Gastrocnemius medialis (tissue), 4 donors: ENCODE measurements around the gene ZNF606. TPM values are rescaled to one million over a fixed set of nuclear protein-coding genes. Genes with fewer than 3 reads are reported as not detected.

Source experiments
- ATAC-seq, 2 donors: fragments of 150-250 bp; one replicate each; pipeline ENCODE4 v1.9.1; 2016
- DNase-seq, 2 donors: peaks; one replicate each; pipeline ENCODE4 v3.0.0-alpha.2; 2019
- H3K27ac ChIP-seq, 4 donors: fragments of 200-600 bp; sonication (generic); 1 replicate in 1 of 4; 2 replicates in 3 of 4; pipeline ENCODE4 v1.5.1; 2016 to 2018; ENCODE audit warnings: mild to moderate bottlenecking in 2 of 4, moderate library complexity in 1 of 4
- H3K27me3 ChIP-seq, 3 donors: fragments of 200-600 bp; sonication (generic) in 2 of 3; 1 replicate in 1 of 3; 2 replicates in 2 of 3; pipeline versions ENCODE4 v1.5.1 to v1.6.0; 2016 to 2019; ENCODE audit warnings: mild to moderate bottlenecking in 1 of 3, moderate library complexity in 1 of 3
- H3K36me3 ChIP-seq, 2 donors: fragments of 200-600 bp; sonication (generic) in 1 of 2; one replicate each; pipeline ENCODE4 v1.5.1; 2017 to 2018
- H3K4me1 ChIP-seq, 2 donors: fragments of 200-600 bp; sonication (generic) in 1 of 2; one replicate each; pipeline ENCODE4 v1.5.1; 2016 to 2017; ENCODE audit warnings: mild to moderate bottlenecking in 2 of 2
- H3K4me3 ChIP-seq, 4 donors: fragments of 200-600 bp; sonication (generic) in 3 of 4; 1 replicate in 1 of 4; 2 replicates in 3 of 4; pipeline ENCODE4 v1.5.1; 2016 to 2019; ENCODE audit warnings: mild to moderate bottlenecking in 2 of 4
- H3K9me3 ChIP-seq, 3 donors: fragments of 200-600 bp; sonication (generic) in 2 of 3; 1 replicate in 1 of 3; 2 replicates in 2 of 3; pipeline ENCODE4 v1.5.1; 2016 to 2019
- POLR2A ChIP-seq, 2 donors: fragments of 450-650 bp; IDR thresholded peaks; one replicate each; pipeline ENCODE4 v1.6.1; 2017; ENCODE audit warnings: antibody characterized with exemption in 2 of 2, mild to moderate bottlenecking in 2 of 2, moderate library complexity in 2 of 2
- in situ Hi-C, 4 donors: fragments of 200-750 bp; cut with MboI; loops; one replicate each; pipeline versions ENCODE4 v1.15.0 to v1.8.0; 2017; ENCODE audit warnings: low sequenced_read_pairs in 4 of 4
- intact Hi-C: fragments of 100-400 bp; cut with DNase I; formaldehyde crosslinking; loops from one replicate; pipeline ENCODE4 v1.15.1; 2023; ENCODE audit warnings: low total_unique reads
- total RNA-seq, 4 donors: library from RNA; depleted of rRNA; stranded (reverse); fragments of >200 nt; gene quantifications; one replicate each; pipeline versions ENCODE4 v1.1.0 to v1.2.3, GENCODE V29; 2016
- TF ChIP-seq, protein P1 (sequence below), 5 experiments: fragments of 450-650 bp in 3 of 5; fragments of 200-600 bp in 2 of 5; sonication (generic) in 2 of 5; IDR thresholded peaks in 4 of 5; conservative IDR thresholded peaks in 1 of 5; 1 replicate in 4 of 5; 2 replicates in 1 of 5; pipeline ENCODE4 v1.5.1; 2016 to 2019; ENCODE audit warnings: antibody characterized with exemption in 5 of 5, mild to moderate bottlenecking in 3 of 5, moderate library complexity in 3 of 5

Gene ZNF606
- total RNA-seq, 4 donors from 2014 or later, result 2.9 to 15.3 (median 6.6) TPM

DNA sequence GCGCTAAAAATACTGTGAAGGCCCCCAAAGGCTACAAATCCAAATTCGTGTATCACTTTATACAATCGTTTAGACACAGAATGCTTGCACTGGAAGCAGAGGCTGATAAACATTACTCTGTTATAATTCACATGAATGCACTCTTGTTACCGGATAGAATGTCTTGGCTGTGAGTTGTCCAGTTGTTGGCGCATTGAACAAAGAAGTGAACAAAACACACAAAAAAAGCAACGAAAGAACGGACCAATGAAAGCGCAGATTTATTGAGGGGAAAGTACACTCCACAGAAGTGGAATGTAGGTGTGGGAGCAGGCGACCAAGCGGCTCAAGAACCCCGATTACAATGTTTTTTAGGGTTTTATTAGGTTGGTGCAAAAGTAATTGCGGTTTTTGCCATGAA, 66.9 kb downstream of the ZNF606 start:
- intact Hi-C loops (no loop called here), in situ Hi-C loops (no loop called here)
- peaks cover 6 to 36% (median 16%) of the 10 kb centered on the region in 3 donors for H3K9me3 ChIP-seq
- peaks cover 7 to 67% of the 10 kb centered on the region in 2 donors for H3K36me3 ChIP-seq
- H3K4me1 ChIP-seq, result no peaks in the 10 kb centered on the region
- peak overlapping the region in 3 of 4 donors; percentile 70 to 86 (median 80) for H3K4me3 ChIP-seq
- no peak overlapping the region for H3K27ac ChIP-seq
- TF ChIP-seq, protein P1, sequence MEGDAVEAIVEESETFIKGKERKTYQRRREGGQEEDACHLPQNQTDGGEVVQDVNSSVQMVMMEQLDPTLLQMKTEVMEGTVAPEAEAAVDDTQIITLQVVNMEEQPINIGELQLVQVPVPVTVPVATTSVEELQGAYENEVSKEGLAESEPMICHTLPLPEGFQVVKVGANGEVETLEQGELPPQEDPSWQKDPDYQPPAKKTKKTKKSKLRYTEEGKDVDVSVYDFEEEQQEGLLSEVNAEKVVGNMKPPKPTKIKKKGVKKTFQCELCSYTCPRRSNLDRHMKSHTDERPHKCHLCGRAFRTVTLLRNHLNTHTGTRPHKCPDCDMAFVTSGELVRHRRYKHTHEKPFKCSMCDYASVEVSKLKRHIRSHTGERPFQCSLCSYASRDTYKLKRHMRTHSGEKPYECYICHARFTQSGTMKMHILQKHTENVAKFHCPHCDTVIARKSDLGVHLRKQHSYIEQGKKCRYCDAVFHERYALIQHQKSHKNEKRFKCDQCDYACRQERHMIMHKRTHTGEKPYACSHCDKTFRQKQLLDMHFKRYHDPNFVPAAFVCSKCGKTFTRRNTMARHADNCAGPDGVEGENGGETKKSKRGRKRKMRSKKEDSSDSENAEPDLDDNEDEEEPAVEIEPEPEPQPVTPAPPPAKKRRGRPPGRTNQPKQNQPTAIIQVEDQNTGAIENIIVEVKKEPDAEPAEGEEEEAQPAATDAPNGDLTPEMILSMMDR (IDR thresholded peaks at IDR 0.05 in 4 of 5, conservative IDR thresholded peaks at IDR 0.05 in 1 of 5), result no peak
- no peak for TF ChIP-seq POLR2A (IDR thresholded peaks at IDR 0.05)
- ATAC-seq (no peak), DNase-seq (no peak)
- no peaks in the 10 kb centered on the region for H3K27me3 ChIP-seq

GRCh38 chr19:57934820-57935665, 67.6 kb downstream of the ZNF606 start, which contains the start of gene ZNF418:
Gene ZNF418 (minus strand): TSS chr19:57935402. CDS start chr19:57933822, 1,580 bp downstream.
- peak within 1 kb of the TSS; percentile 51 to 80 (median 74) for H3K27ac ChIP-seq
- no peaks in the 10 kb centered on the region for H3K4me1 ChIP-seq
- peaks cover 7 to 62% of the 10 kb centered on the region in 2 donors for H3K36me3 ChIP-seq
- intact Hi-C loops, result no loop called here
- H3K4me3 ChIP-seq, result peak within 1 kb of the TSS; percentile 70 to 86 (median 76)
- peaks cover 6 to 32% (median 16%) of the 10 kb centered on the region in 3 donors for H3K9me3 ChIP-seq
- H3K27me3 ChIP-seq, result no peaks in the 10 kb centered on the region
- DNase-seq (peak; percentile 25 to 48), ATAC-seq (peak; percentile 99)
- in situ Hi-C loops, result no loop called here
- TF ChIP-seq, protein P1 (IDR thresholded peaks at IDR 0.05 in 4 of 5, conservative IDR thresholded peaks at IDR 0.05 in 1 of 5), result no peak
- no peak for TF ChIP-seq POLR2A (IDR thresholded peaks at IDR 0.05)

- TF ChIP-seq, protein P1 (IDR thresholded peaks at IDR 0.05 in 4 of 5, conservative IDR thresholded peaks at IDR 0.05 in 1 of 5), result no peak
- TF ChIP-seq POLR2A (IDR thresholded peaks at IDR 0.05), result no peak
- in situ Hi-C loops, result no loop called here
- intact Hi-C loops, result no loop called here
Measured at GRCh38 chr19:57927587-57927986, 75.0 kb downstream of the ZNF606 start.

More at GRCh38 chr19:57927587-57927986, 75.0 kb downstream of the ZNF606 start:
- ATAC-seq (no peak), DNase-seq (no peak)
- Histone ChIP-seq H3K27me3 (no peaks in the 10 kb centered on the region), H3K27ac (no peak overlapping the region), H3K4me1 (no peaks in the 10 kb centered on the region), H3K36me3 (peaks cover 0 to 76% of the 10 kb centered on the region in 2 donors), H3K4me3 (no peak overlapping the region), H3K9me3 (peaks cover 0 to 26% (median 15%) of the 10 kb centered on the region in 3 donors)

Other genes with a start within 250 kb of the ZNF606 start
- 10 to 100 TPM in 1 of 4 donors, 1 to 10 TPM in 3; 7.6 to 13.3 (median 9.2) TPM for gene ZNF586, start 233.1 kb downstream of the ZNF606 start, total RNA-seq
- gene ZNF552, start 187.9 kb downstream of the ZNF606 start, total RNA-seq, result 1 to 10 TPM; 1.2 to 2.3 (median 1.8) TPM
- gene ZNF587B, start 172.5 kb downstream of the ZNF606 start, total RNA-seq, result 1 to 10 TPM; 2.1 to 9.6 (median 6.3) TPM
- gene ZNF587, start 153.0 kb downstream of the ZNF606 start, total RNA-seq, result 1 to 10 TPM; 4.5 to 9.0 (median 5.5) TPM
- gene ZNF814, start 113.8 kb downstream of the ZNF606 start, total RNA-seq, result 10 to 100 TPM in 1 of 4 donors, 1 to 10 TPM in 3; 3.3 to 18.0 (median 4.5) TPM
- 1 to 10 TPM; 2.6 to 8.4 (median 4.6) TPM for gene ZNF417, start 86.2 kb downstream of the ZNF606 start, total RNA-seq
- gene ZNF418, start 67.4 kb downstream of the ZNF606 start, total RNA-seq, result 1 to 10 TPM in 2 of 4 donors, under 1 TPM in 2; 0.52 to 2.4 (median 0.87) TPM
- gene ZNF256, start 55.1 kb downstream of the ZNF606 start, total RNA-seq, result 1 to 10 TPM in 2 of 4 donors, under 1 TPM in 2; 0.93 to 2.6 (median 1.4) TPM
- not detected for gene C19orf18, start 28.3 kb downstream of the ZNF606 start, total RNA-seq
- not detected for gene ZSCAN1, start 31.2 kb upstream of the ZNF606 start, total RNA-seq
- gene ZNF135, start 56.5 kb upstream of the ZNF606 start, total RNA-seq, result under 1 TPM; 0.36 to 0.73 (median 0.53) TPM
- gene ZSCAN18, start 95.4 kb upstream of the ZNF606 start, total RNA-seq, result 10 to 100 TPM; 11.2 to 20.6 (median 15.2) TPM
- 1 to 10 TPM; 1.3 to 2.0 (median 1.7) TPM for gene ZNF329, start 148.0 kb upstream of the ZNF606 start, total RNA-seq
- gene ZNF274, start 180.2 kb upstream of the ZNF606 start, total RNA-seq, result 10 to 100 TPM in 3 of 4 donors, 1 to 10 TPM in 1; 9.0 to 20.7 (median 13.4) TPM
- gene ZNF544, start 226.1 kb upstream of the ZNF606 start, total RNA-seq, result 1 to 10 TPM; 3.8 to 9.5 (median 6.0) TPM